H1 (cell line): Measurements from ENCODE around the gene PLCL2. TPM values are rescaled to one million over a fixed set of nuclear protein-coding genes. Genes with fewer than 3 reads are reported as not detected.

ENCODE experiments used
- CTCF ChIA-PET: fragments of 300-600 bp; sonication (Branson Sonifier 250); formaldehyde crosslinking; loops from one replicate; lab custom pipeline; 2021; ENCODE audit not compliant: partially characterized antibody; lab: Charles Lee
- POLR2A ChIA-PET: fragments of 300-600 bp; sonication (Branson Sonifier 250); formaldehyde crosslinking; loops from one replicate; lab custom pipeline; 2021; ENCODE audit warnings: inconsistent platforms; ENCODE audit not compliant: partially characterized antibody; lab: Charles Lee
- DNase-seq, 2 experiments: peaks; one replicate each; pipeline versions ENCODE4 v3.0.0 to v3.0.0-alpha.2; 2010 to 2022; ENCODE audit warnings: low spot score in 2 of 2, low read depth in 1 of 2, mixed read lengths in 1 of 2
- FAIRE-seq: peaks from 2 replicates; lab custom pipeline; 2011; peaks lifted over from hg19 to GRCh38; lab: Jason Lieb, UNC
- H2AFZ ChIP-seq: 2 replicates; pipeline ENCODE4 v1.8.1; 2012; ENCODE audit warnings: low read length, inconsistent platforms
- H2AK5ac ChIP-seq: 2 replicates; pipeline ENCODE4 v1.6.1; 2013; ENCODE audit warnings: low read depth, low read length
- H2BK120ac ChIP-seq: replicated peaks from 2 replicates; pipeline ENCODE3; 2013; ENCODE audit warnings: low read depth, low read length, inconsistent platforms
- H2BK12ac ChIP-seq: 2 replicates; pipeline ENCODE4 v1.6.1; 2013; ENCODE audit warnings: low read depth, low read length
- H2BK15ac ChIP-seq: 2 replicates; pipeline ENCODE4 v1.6.1; 2013; ENCODE audit warnings: low read length
- H2BK20ac ChIP-seq: 2 replicates; pipeline ENCODE4 v1.6.1; 2013; ENCODE audit warnings: low read length
- H2BK5ac ChIP-seq: 2 replicates; pipeline ENCODE4 v1.6.1; 2013; ENCODE audit warnings: low read depth, low read length
- H3K14ac ChIP-seq: 2 replicates; pipeline ENCODE4 v1.6.1; 2013; ENCODE audit warnings: inconsistent platforms; ENCODE audit not compliant: insufficient read length
- H3K18ac ChIP-seq: 2 replicates; pipeline ENCODE4 v1.6.1; 2013; ENCODE audit warnings: low read length; ENCODE audit errors: extremely low read depth
- H3K23ac ChIP-seq: 2 replicates; pipeline ENCODE4 v1.6.1; 2013; ENCODE audit warnings: inconsistent platforms; ENCODE audit not compliant: insufficient read length
- H3K23me2 ChIP-seq: 2 replicates; pipeline ENCODE4 v1.6.1; 2013; ENCODE audit warnings: low read depth, low read length
- H3K27ac ChIP-seq: 2 replicates; pipeline ENCODE4 v1.6.1; 2011; ENCODE audit warnings: low read depth, low read length, inconsistent platforms
- H3K27me3 ChIP-seq, 4 experiments: replicated peaks in 1 of 4; 1 replicate in 1 of 4; 2 replicates in 3 of 4; pipeline versions ENCODE4 v1.6.1 to v1.8.1; 2011 to 2013; ENCODE audit warnings: low read length in 3 of 4, mild to moderate bottlenecking in 3 of 4, inconsistent platforms in 2 of 4, mixed read lengths in 2 of 4, moderate library complexity in 1 of 4; ENCODE audit not compliant: control insufficient read depth in 3 of 4, insufficient read depth in 3 of 4; ENCODE audit errors: extremely low read depth in 1 of 4
- H3K36me3 ChIP-seq, 4 experiments: 2 replicates each; pipeline versions ENCODE4 v1.6.1 to v1.8.1; 2011 to 2013; ENCODE audit warnings: mild to moderate bottlenecking in 4 of 4, low read length in 3 of 4, moderate library complexity in 2 of 4, control low read depth in 1 of 4, inconsistent platforms in 1 of 4; ENCODE audit not compliant: insufficient read depth in 4 of 4, control insufficient read depth in 2 of 4
- H3K4ac ChIP-seq: replicated peaks from 2 replicates; pipeline ENCODE3; 2013; ENCODE audit warnings: low read length, low read depth, mixed read lengths, inconsistent platforms; ENCODE audit not compliant: insufficient read length
- H3K4me1 ChIP-seq, 4 experiments: replicated peaks in 1 of 4; 1 replicate in 1 of 4; 2 replicates in 3 of 4; pipeline versions ENCODE4 v1.6.1 to v1.8.1; 2011 to 2013; ENCODE audit warnings: low read length in 3 of 4, inconsistent platforms in 2 of 4, mixed read lengths in 1 of 4; ENCODE audit not compliant: insufficient read depth in 4 of 4, control insufficient read depth in 3 of 4
- H3K4me2 ChIP-seq, 2 experiments: 2 replicates each; pipeline versions ENCODE4 v1.6.1 to v1.8.1; 2011 to 2013; ENCODE audit warnings: low read depth in 2 of 2, low read length in 2 of 2, control low read depth in 1 of 2, inconsistent platforms in 1 of 2, mild to moderate bottlenecking in 1 of 2; ENCODE audit not compliant: insufficient read depth in 1 of 2
- H3K4me3 ChIP-seq, 4 experiments: fragments of 200-600, 300-600 bp in 1 of 4; sonication (generic), shearing (Covaris generic), sonication (Bioruptor Twin) in 1 of 4; 2 replicates each; pipeline versions ENCODE4 v1.5.1 to v1.8.1; 2011 to 2016; ENCODE audit warnings: low read length in 4 of 4, low read depth in 3 of 4, control low read depth in 2 of 4, inconsistent platforms in 2 of 4, mild to moderate bottlenecking in 2 of 4, mixed read lengths in 1 of 4, moderate library complexity in 1 of 4; ENCODE audit not compliant: insufficient read depth in 2 of 4; ENCODE audit errors: extremely low read depth in 1 of 4
- H3K56ac ChIP-seq: replicated peaks from 2 replicates; pipeline ENCODE3; 2013; ENCODE audit warnings: low read depth, mild to moderate bottlenecking, mixed read lengths, low read length, inconsistent platforms; ENCODE audit not compliant: insufficient read length
- H3K79me1 ChIP-seq: 2 replicates; pipeline ENCODE4 v1.6.1; 2013; ENCODE audit warnings: low read depth, low read length, control low read depth
- H3K79me2 ChIP-seq, 2 experiments: 2 replicates each; pipeline versions ENCODE4 v1.6.1 to v1.8.1; 2012 to 2013; ENCODE audit warnings: low read length in 2 of 2, mild to moderate bottlenecking in 2 of 2, inconsistent platforms in 1 of 2; ENCODE audit not compliant: insufficient read depth in 2 of 2, control insufficient read depth in 1 of 2
- H3K9ac ChIP-seq, 4 experiments: replicated peaks in 1 of 4; 1 replicate in 1 of 4; 2 replicates in 3 of 4; pipeline versions ENCODE4 v1.6.1 to v1.8.1; 2011 to 2013; ENCODE audit warnings: low read depth in 3 of 4, low read length in 3 of 4, control low read depth in 2 of 4, mild to moderate bottlenecking in 2 of 4, moderate library complexity in 2 of 4, inconsistent platforms in 1 of 4; ENCODE audit errors: extremely low read depth in 1 of 4
- H3K9me3 ChIP-seq, 2 experiments: 2 replicates each; pipeline versions ENCODE4 v1.6.1 to v1.8.1; 2012 to 2013; ENCODE audit warnings: mild to moderate bottlenecking in 2 of 2, moderate library complexity in 2 of 2, control low read depth in 1 of 2, inconsistent platforms in 1 of 2, low read depth in 1 of 2, low read length in 1 of 2, mixed read lengths in 1 of 2; ENCODE audit not compliant: insufficient read depth in 2 of 2
- H4K20me1 ChIP-seq, 2 experiments: replicated peaks in 1 of 2; 2 replicates each; pipeline versions ENCODE3 to v1.8.1; 2011 to 2013; ENCODE audit warnings: inconsistent platforms in 2 of 2, low read length in 2 of 2, mild to moderate bottlenecking in 1 of 2; ENCODE audit not compliant: insufficient read depth in 2 of 2, control insufficient read depth in 1 of 2
- H4K5ac ChIP-seq: 2 replicates; pipeline ENCODE4 v1.6.1; 2013; ENCODE audit warnings: low read length, low read depth, mixed read lengths, inconsistent platforms; ENCODE audit not compliant: insufficient read length
- H4K8ac ChIP-seq: 2 replicates; pipeline ENCODE4 v1.8.0; 2013; ENCODE audit warnings: mild to moderate bottlenecking, moderate library complexity, low read length, inconsistent platforms; ENCODE audit not compliant: insufficient read depth; ENCODE audit errors: extremely low read depth
- H4K91ac ChIP-seq: replicated peaks from 2 replicates; pipeline ENCODE3; 2013; ENCODE audit warnings: low read length, mixed read lengths, inconsistent platforms; ENCODE audit not compliant: insufficient read length
- CEBPB ChIP-seq: IDR thresholded peaks from 2 replicates; pipeline ENCODE4 v1.6.1; 2012; ENCODE audit warnings: low read depth, low read length
- CREB1 ChIP-seq: IDR thresholded peaks from 2 replicates; pipeline ENCODE4 v1.6.1; 2012; ENCODE audit warnings: inconsistent platforms
- EP300 ChIP-seq, 2 experiments: IDR thresholded peaks; 1 replicate in 1 of 2; 2 replicates in 1 of 2; pipeline ENCODE4 v1.6.1; 2011 to 2012; ENCODE audit warnings: low read depth in 2 of 2, low read length in 2 of 2, mild to moderate bottlenecking in 2 of 2, borderline replicate concordance in 1 of 2, inconsistent platforms in 1 of 2, moderate library complexity in 1 of 2
- EZH2 ChIP-seq: fragments of 200-600 bp; sonication (generic); IDR thresholded peaks from 2 replicates; pipeline ENCODE4 v1.7.1; 2012; ENCODE audit warnings: low read depth, mild to moderate bottlenecking, moderate library complexity, low read length, inconsistent platforms; ENCODE audit not compliant: severe bottlenecking
- KDM5A ChIP-seq: fragments of 200-600 bp; IDR thresholded peaks from 2 replicates; pipeline ENCODE4 v1.7.1; 2012; ENCODE audit warnings: mild to moderate bottlenecking, low read length, inconsistent platforms, mixed read lengths
- POLR2AphosphoS5 ChIP-seq: IDR thresholded peaks from 2 replicates; pipeline ENCODE4 v1.6.1; 2011; ENCODE audit warnings: low read depth, low read length
- POU5F1 ChIP-seq: IDR thresholded peaks from 2 replicates; pipeline ENCODE4 v1.6.1; 2011; ENCODE audit warnings: low read depth, mild to moderate bottlenecking, low read length, moderate library complexity
- SAP30 ChIP-seq: fragments of 300-600 bp; sonication (generic); IDR thresholded peaks from 2 replicates; pipeline ENCODE4 v1.7.1; 2012; ENCODE audit warnings: low read length, moderate library complexity, mild to moderate bottlenecking, inconsistent platforms; ENCODE audit not compliant: insufficient read depth, insufficient replicate concordance
- SIN3A ChIP-seq, 2 experiments: IDR thresholded peaks in 1 of 2; conservative IDR thresholded peaks in 1 of 2; 2 replicates each; pipeline ENCODE4 v1.6.1; 2011 to 2012; ENCODE audit warnings: low read length in 2 of 2, improper control_type of control experiment in 1 of 2, low read depth in 1 of 2, mild to moderate bottlenecking in 1 of 2
- ZNF274 ChIP-seq: IDR thresholded peaks from 2 replicates; pipeline ENCODE4 v1.7.0; 2012; ENCODE audit warnings: low read length, borderline replicate concordance; ENCODE audit errors: extremely low read depth
- WGBS, 2 experiments: shearing (Covaris generic) in 1 of 2; methylation state at CpG; one replicate each; pipeline versions ENCODE4 v1.1.6 to v1.1.7; 2013 to 2015; ENCODE audit warnings: low lambda C conversion rate in 2 of 2, mixed read lengths in 2 of 2, inconsistent platforms in 1 of 2, low coverage in 1 of 2, missing lambda C conversion rate in 1 of 2; ENCODE audit not compliant: insufficient replicate concordance in 2 of 2, insufficient coverage in 1 of 2, insufficient read length in 1 of 2; ENCODE audit errors: extremely low coverage in 1 of 2, missing lambda C conversion rate in 1 of 2; 5-methylcytosine and 5-hydroxymethylcytosine counted together
- polyA plus RNA-seq, 7 experiments: library from polyadenylated mRNA; depleted of rRNA in 3 of 7; stranded (reverse) in 5 of 7; unstranded in 2 of 7; fragments of >200 nt in 5 of 7; fragments of 200-250 nt in 2 of 7; gene quantifications; 1 replicate in 5 of 7; 2 replicates in 1 of 7; 4 replicates in 1 of 7; pipeline versions ENCODE4 v1.2.1 to v1.2.3, GENCODE V29; 2011 to 2013; ENCODE audit warnings: missing spikeins in 2 of 7, mixed read lengths in 2 of 7
- total RNA-seq: library from RNA; stranded (reverse); fragmentation: NEBNext Ultra II Directional; extraction: Animal tissue kit (Norgen Biotek cat#: 25700); gene quantifications from 2 replicates; pipeline ENCODE4 v1.2.1, GENCODE V29; 2021

PLCL2 gene
- total and polyA plus RNA-seq, 2 of the 8 experiments (the other 6 are each of a cell fraction or from before 2014, with no cell fraction given), result 3.5 to 6.8 TPM

DNA sequence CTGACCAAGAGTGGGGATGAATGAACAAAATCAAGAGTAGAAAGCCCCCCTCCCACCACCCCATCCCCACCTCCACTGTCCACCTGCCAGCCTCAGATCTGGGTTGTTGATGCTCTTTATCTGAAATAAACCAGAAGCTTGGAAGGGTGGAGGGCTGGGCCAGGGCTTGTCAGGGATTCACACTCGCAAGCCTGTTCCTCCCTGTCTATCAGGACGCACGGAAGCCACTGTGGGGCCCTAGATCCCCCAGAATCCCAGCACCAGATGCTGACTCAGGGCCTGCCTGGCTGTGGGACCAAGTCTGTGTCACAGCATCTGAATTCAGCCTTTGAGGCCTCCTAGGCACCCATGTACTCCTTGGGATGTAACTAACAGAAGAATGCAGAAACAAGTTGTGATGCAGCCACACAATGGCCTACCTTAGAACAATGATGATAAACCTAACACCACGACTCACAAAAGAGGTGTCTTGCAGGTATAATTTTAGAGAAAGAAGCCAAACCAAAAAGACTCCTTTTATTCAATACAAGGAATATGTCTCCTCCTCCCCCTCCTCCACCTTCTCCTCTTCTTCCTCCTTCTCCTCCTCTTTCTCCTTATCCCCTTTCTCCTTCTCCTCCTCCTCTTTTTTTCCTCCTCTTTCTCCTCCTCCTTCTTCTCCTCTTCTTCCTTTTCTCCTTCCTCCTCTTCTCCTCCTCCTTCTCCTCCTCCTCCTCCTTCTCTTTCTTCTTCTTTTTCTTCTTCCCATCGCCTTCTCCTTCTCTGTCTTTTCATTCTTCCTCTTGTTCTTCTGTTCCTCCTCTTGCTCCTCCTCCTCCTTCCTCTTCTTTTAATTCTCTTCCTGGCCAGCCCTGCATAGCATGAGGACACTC lies 234.7 kb downstream of the PLCL2 start:
- Histone ChIP-seq H3K4me3 (no peak overlapping the region), H3K36me3 (no peaks in the 10 kb centered on the region), H3K9ac (no peak overlapping the region), H3K4me1 (no peaks in the 10 kb centered on the region), H3K79me1 (no peaks in the 10 kb centered on the region), H3K56ac (no peak overlapping the region), H3K23me2 (no peaks in the 10 kb centered on the region), H3K27me3 (no peaks in the 10 kb centered on the region), H3K27ac (no peak overlapping the region), H2BK15ac (no peak overlapping the region), H4K5ac (no peak overlapping the region), H4K91ac (no peak overlapping the region), H2BK12ac (no peak overlapping the region), H4K20me1 (no peaks in the 10 kb centered on the region), H3K4me2 (no peak overlapping the region), H4K8ac (no peak overlapping the region), H3K23ac (no peak overlapping the region), H3K9me3 (no peaks in the 10 kb centered on the region), H3K79me2 (no peaks in the 10 kb centered on the region), H3K4ac (no peak overlapping the region), H3K14ac (no peak overlapping the region), H2BK5ac (no peak overlapping the region), H2AFZ (no peak overlapping the region), H2AK5ac (no peak overlapping the region), H3K18ac (no peak overlapping the region), H2BK20ac (no peak overlapping the region), H2BK120ac (no peak overlapping the region)
- ChIA-PET POLR2A (no interaction called here), CTCF (no interaction called here)
- DNase-seq, result peak in 1 of 2 experiments; percentile 29
- TF ChIP-seq CREB1, result no peak
- TF ChIP-seq CEBPB, result no peak
- no peak for TF ChIP-seq EP300 (IDR thresholded peaks at IDR 0.05; ENCODE audit: borderline replicate concordance in 1 of 2, low read depth in 2 of 2, low read length in 2 of 2)
- TF ChIP-seq POU5F1, result no peak
- no peak for TF ChIP-seq EZH2
- no peak for TF ChIP-seq SAP30
- no peak for TF ChIP-seq KDM5A
- TF ChIP-seq ZNF274, result no peak
- TF ChIP-seq SIN3A (conservative IDR thresholded peaks at IDR 0.05 in 1 of 2, IDR thresholded peaks at IDR 0.05 in 1 of 2; ENCODE audit: low read depth in 1 of 2, low read length in 2 of 2), result no peak
- TF ChIP-seq POLR2AphosphoS5, result no peak
- no peak for FAIRE-seq
- WGBS, 2 experiments, result 76% methylated on average over 5 of the region's 5 CpGs; no CpG with 5 or more reads in 1 of the 2 experiments
